Measurements from ENCODE around the gene DPP4.

DNA sequence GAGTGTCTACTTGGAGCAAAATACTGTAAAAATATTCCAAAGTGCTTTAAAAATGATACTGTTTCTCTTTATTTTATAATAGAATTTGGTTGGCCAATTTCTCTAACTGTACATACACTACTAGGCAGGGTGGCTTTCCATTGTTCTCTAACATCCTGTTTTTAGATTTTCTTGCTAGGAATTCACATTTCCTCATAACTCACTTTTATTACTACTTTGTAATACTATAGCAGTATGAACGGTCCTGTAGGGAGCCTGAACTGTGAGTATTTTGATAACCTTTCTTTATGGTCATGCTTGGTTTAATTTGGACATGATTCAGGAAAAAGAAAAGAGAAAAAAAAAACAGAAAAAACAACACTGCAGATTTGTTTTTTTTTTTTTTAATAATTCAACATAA lies 40.3 kb upstream of the DPP4 start:
- TF ChIP-seq TCF7L2 (IDR thresholded peaks at IDR 0.05; ENCODE audit: borderline replicate concordance, low read depth, low read length), result no peak
- TF ChIP-seq, protein P1, sequence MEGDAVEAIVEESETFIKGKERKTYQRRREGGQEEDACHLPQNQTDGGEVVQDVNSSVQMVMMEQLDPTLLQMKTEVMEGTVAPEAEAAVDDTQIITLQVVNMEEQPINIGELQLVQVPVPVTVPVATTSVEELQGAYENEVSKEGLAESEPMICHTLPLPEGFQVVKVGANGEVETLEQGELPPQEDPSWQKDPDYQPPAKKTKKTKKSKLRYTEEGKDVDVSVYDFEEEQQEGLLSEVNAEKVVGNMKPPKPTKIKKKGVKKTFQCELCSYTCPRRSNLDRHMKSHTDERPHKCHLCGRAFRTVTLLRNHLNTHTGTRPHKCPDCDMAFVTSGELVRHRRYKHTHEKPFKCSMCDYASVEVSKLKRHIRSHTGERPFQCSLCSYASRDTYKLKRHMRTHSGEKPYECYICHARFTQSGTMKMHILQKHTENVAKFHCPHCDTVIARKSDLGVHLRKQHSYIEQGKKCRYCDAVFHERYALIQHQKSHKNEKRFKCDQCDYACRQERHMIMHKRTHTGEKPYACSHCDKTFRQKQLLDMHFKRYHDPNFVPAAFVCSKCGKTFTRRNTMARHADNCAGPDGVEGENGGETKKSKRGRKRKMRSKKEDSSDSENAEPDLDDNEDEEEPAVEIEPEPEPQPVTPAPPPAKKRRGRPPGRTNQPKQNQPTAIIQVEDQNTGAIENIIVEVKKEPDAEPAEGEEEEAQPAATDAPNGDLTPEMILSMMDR (tag by site-specific recombination; IDR thresholded peaks at IDR 0.05), result no peak
- TF ChIP-seq ZNF274 (IDR thresholded peaks at IDR 0.05; ENCODE audit: low read length), result no peak
- TF ChIP-seq ZNF274 (tag by site-specific recombination; IDR thresholded peaks at IDR 0.05; ENCODE audit: borderline replicate concordance), result no peak
- TF ChIP-seq SP7 (tag by site-specific recombination; IDR thresholded peaks at IDR 0.05), result no peak

Data from HEK293 (cell line).